Tibial artery (tissue), 4 donors: ENCODE results near the gene SCUBE1.

Source experiments
- DNase-seq, 2 donors: peaks; one replicate each; pipeline ENCODE4 v3.0.0-alpha.2; 2019
- H3K27ac ChIP-seq, 2 donors: fragments of 200-600 bp; sonication (generic) in 1 of 2; 1 replicate in 1 of 2; 2 replicates in 1 of 2; pipeline ENCODE4 v1.5.1; 2018 to 2019; ENCODE audit warnings: mild to moderate bottlenecking in 1 of 2
- H3K27me3 ChIP-seq, 2 donors: fragments of 200-600 bp; sonication (generic) in 1 of 2; one replicate each; pipeline versions ENCODE4 v1.5.1 to v1.6.0; 2016 to 2019
- H3K36me3 ChIP-seq, 3 donors: fragments of 200-600 bp; sonication (generic) in 2 of 3; one replicate each; pipeline ENCODE4 v1.5.1; 2016 to 2019; ENCODE audit warnings: mild to moderate bottlenecking in 2 of 3
- H3K4me1 ChIP-seq, 4 donors: fragments of 200-600 bp; sonication (generic) in 2 of 4; 1 replicate in 3 of 4; 2 replicates in 1 of 4; pipeline ENCODE4 v1.5.1; 2016 to 2019
- H3K4me3 ChIP-seq, 2 donors: fragments of 200-600 bp; sonication (generic) in 1 of 2; 1 replicate in 1 of 2; 2 replicates in 1 of 2; pipeline ENCODE4 v1.5.1; 2018 to 2019; ENCODE audit warnings: mild to moderate bottlenecking in 2 of 2
- H3K9me3 ChIP-seq, 3 donors: fragments of 200-600 bp; sonication (generic) in 1 of 3; one replicate each; pipeline ENCODE4 v1.5.1; 2016 to 2019
- CTCF ChIP-seq, 2 experiments: fragments of 200-600 bp in 1 of 2; fragments of 450-650 bp in 1 of 2; IDR thresholded peaks; one replicate each; pipeline ENCODE4 v1.5.1; 2017 to 2019; ENCODE audit warnings: antibody characterized with exemption in 2 of 2, mild to moderate bottlenecking in 1 of 2, moderate library complexity in 1 of 2
- intact Hi-C: fragments of 100-400 bp; cut with DNase I; formaldehyde crosslinking; loops from one replicate; pipeline ENCODE4 v1.15.0; 2023; ENCODE audit warnings: low total_unique reads

The SCUBE1 gene

GRCh38 chr22:43343262-43343669 is at the start of gene SCUBE1:
Gene SCUBE1, minus strand, starts transcription at chr22:43343372. Its CDS starts 111 bp downstream, at chr22:43343261.
- Histone ChIP-seq H3K27me3 (peaks cover 6 to 86% of the 10 kb centered on the region in 2 donors), H3K4me1 (peaks cover 0 to 19% (median 15%) of the 10 kb centered on the region in 4 donors), H3K9me3 (no peaks in the 10 kb centered on the region), H3K27ac (no peak within 1 kb of the TSS), H3K4me3 (peak within 1 kb of the TSS; percentile 30 to 49), H3K36me3 (no peaks in the 10 kb centered on the region)
- intact Hi-C loops = loop anchor here (10.0 kb wide), 1 partner anchor 68 kb away; no protein-coding TSS in a partner anchor
- no peak for TF ChIP-seq CTCF (IDR thresholded peaks at IDR 0.05)
- DNase-seq = no peak

- Histone ChIP-seq H3K4me3 (no peak overlapping the region), H3K36me3 (no peaks in the 10 kb centered on the region), H3K4me1 (no peaks in the 10 kb centered on the region), H3K27me3 (peaks cover 0 to 37% of the 10 kb centered on the region in 2 donors), H3K27ac (no peak overlapping the region), H3K9me3 (peaks cover 0 to 7% (median 0%) of the 10 kb centered on the region in 3 donors)
- intact Hi-C loops = loop anchor here (5.0 kb wide), 1 partner anchor 115 kb away; no protein-coding TSS in a partner anchor
- TF ChIP-seq CTCF (IDR thresholded peaks at IDR 0.05) = no peak
- DNase-seq = no peak
Measured at GRCh38 chr22:43392385-43392989, 49.3 kb upstream of the SCUBE1 start.

GRCh38 chr22:43391306-43391705 is 48.1 kb upstream of the SCUBE1 start:
- no peak for DNase-seq
- no peak for TF ChIP-seq CTCF (IDR thresholded peaks at IDR 0.05)
- H3K4me3 ChIP-seq = no peak overlapping the region
- H3K27ac ChIP-seq = no peak overlapping the region
- no peaks in the 10 kb centered on the region for H3K4me1 ChIP-seq
- peaks cover 0 to 7% (median 0%) of the 10 kb centered on the region in 3 donors for H3K9me3 ChIP-seq
- no peaks in the 10 kb centered on the region for H3K36me3 ChIP-seq
- intact Hi-C loops = loop anchor here (5.0 kb wide), 1 partner anchor 114 kb away; no protein-coding TSS in a partner anchor
- peaks cover 0 to 38% of the 10 kb centered on the region in 2 donors for H3K27me3 ChIP-seq

- peaks cover 0 to 38% of the 10 kb centered on the region in 2 donors for H3K27me3 ChIP-seq
- peaks cover 0 to 7% (median 0%) of the 10 kb centered on the region in 3 donors for H3K9me3 ChIP-seq
- H3K36me3 ChIP-seq = no peaks in the 10 kb centered on the region
- H3K27ac ChIP-seq = no peak overlapping the region
- H3K4me3 ChIP-seq = no peak overlapping the region
- DNase-seq = no peak
- TF ChIP-seq CTCF (IDR thresholded peaks at IDR 0.05) = no peak
- H3K4me1 ChIP-seq = peaks cover 0 to 2% (median 1%) of the 10 kb centered on the region in 4 donors
- intact Hi-C loops = loop anchor here (5.0 kb wide), 1 partner anchor 114 kb away; no protein-coding TSS in a partner anchor
Measured at GRCh38 chr22:43390872-43391271, 47.7 kb upstream of the SCUBE1 start.

GRCh38 chr22:43390166-43390565 is 47.0 kb upstream of the SCUBE1 start:
- Histone ChIP-seq H3K9me3 (peaks cover 0 to 7% (median 0%) of the 10 kb centered on the region in 3 donors), H3K27ac (no peak overlapping the region), H3K4me3 (no peak overlapping the region), H3K36me3 (no peaks in the 10 kb centered on the region), H3K27me3 (peaks cover 0 to 43% of the 10 kb centered on the region in 2 donors), H3K4me1 (peaks cover 0 to 4% (median 3%) of the 10 kb centered on the region in 4 donors)
- DNase-seq = no peak
- intact Hi-C loops = loop anchor here (5.0 kb wide), 1 partner anchor 113 kb away; no protein-coding TSS in a partner anchor
- no peak for TF ChIP-seq CTCF (IDR thresholded peaks at IDR 0.05)
